Measurements from ENCODE around the gene MTX1. TPM values are rescaled to one million over a fixed set of nuclear protein-coding genes. Genes with fewer than 3 reads are reported as not detected.
A peak's percentile ranks its signal among the peaks of the same experiment; 100 is the strongest.

MTX1 gene
- total and polyA plus RNA-seq, 9 of the 15 experiments (the other 6 are each of a cell fraction or from before 2014, with no cell fraction given) = 29.1 to 98.4 (median 66.9) TPM

GRCh38 chr1:155226910-155227260 lies 18.4 kb downstream of the MTX1 start (continued):
- TF ChIP-seq RBM34 (IDR thresholded peaks at IDR 0.05; ENCODE audit: borderline replicate concordance, insufficient read depth, low read length) = no peak
- peak; percentile 84 for TF ChIP-seq CHD1 (IDR thresholded peaks at IDR 0.05; ENCODE audit: low read length)
- 0 out of 2 replicates have a peak, but pooled peaks have one; percentile 32 for TF ChIP-seq ZNF644 (tag; IDR thresholded peaks at IDR 0.05; ENCODE audit: low read depth)
- peak; percentile 82; the same call in 1 of the 2 replicates for TF ChIP-seq ZNF589 (CRISPR knock-in tag; IDR thresholded peaks at IDR 0.05; ENCODE audit: low read depth)
- TF ChIP-seq MEF2A (IDR thresholded peaks at IDR 0.05; ENCODE audit: control insufficient read depth, low read depth, low read length) = no peak
- TF ChIP-seq ZNF24 (IDR thresholded peaks at IDR 0.05) = peak; percentile 93; the same call in 1 of the 2 replicates
- peak in 1 of 2 experiments; percentile 44; a peak in 1 of 3 replicates for TF ChIP-seq CBX3 (IDR thresholded peaks at IDR 0.05; ENCODE audit: borderline replicate concordance in 1 of 2, low read length in 2 of 2)
- TF ChIP-seq RBBP5 (IDR thresholded peaks at IDR 0.05; ENCODE audit: borderline replicate concordance, insufficient read depth, low read length, poor library complexity, severe bottlenecking) = peak; percentile 16
- TF ChIP-seq IRF1 (CRISPR knock-in tag; IDR thresholded peaks at IDR 0.05; ENCODE audit: borderline replicate concordance) = 0 out of 2 replicates have a peak, but pooled peaks have one; percentile 73
- 0 out of 2 replicates have a peak, but pooled peaks have one; percentile 37 for TF ChIP-seq SMARCC2 (IDR thresholded peaks at IDR 0.05; ENCODE audit: low read depth)
- TF ChIP-seq KHSRP (IDR thresholded peaks at IDR 0.05) = peak; percentile 28; the same call in 1 of the 2 replicates
- TF ChIP-seq LEF1 (IDR thresholded peaks at IDR 0.05) = no peak
- TF ChIP-seq THAP7 (CRISPR knock-in tag; IDR thresholded peaks at IDR 0.05) = peak; percentile 69; the same call in 1 of the 2 replicates
- peak; percentile 34; the same call in 1 of the 2 replicates for TF ChIP-seq ZNF263 (CRISPR knock-in tag; IDR thresholded peaks at IDR 0.05; ENCODE audit: borderline replicate concordance)
- TF ChIP-seq JUN (IDR thresholded peaks at IDR 0.05; ENCODE audit: borderline replicate concordance, low read depth, low read length) = no peak
- no peak for TF ChIP-seq JUN (CRISPR knock-in tag; IDR thresholded peaks at IDR 0.05; ENCODE audit: borderline replicate concordance)
- peak in 1 of 2 experiments; percentile 36; a peak in 1 of 4 replicates for TF ChIP-seq MAZ (CRISPR knock-in tag; conservative IDR thresholded peaks at IDR 0.05 in 1 of 2, IDR thresholded peaks at IDR 0.05 in 1 of 2)
- TF ChIP-seq ERF (CRISPR knock-in tag; IDR thresholded peaks at IDR 0.05) = no peak
- peak; percentile 56; the same call in 1 of the 2 replicates for TF ChIP-seq ZNF592 (IDR thresholded peaks at IDR 0.05)
- peak in 1 of 2 experiments; percentile 82; a peak in 3 of 4 replicates for TF ChIP-seq MNT (conservative IDR thresholded peaks at IDR 0.05)
- peak; percentile 73 for TF ChIP-seq CXXC5 (CRISPR knock-in tag; IDR thresholded peaks at IDR 0.05)

Data from K562 (cell line).